ENCODE results near the gene CNDP2. TPM values are rescaled to one million over a fixed set of nuclear protein-coding genes. Genes with fewer than 3 reads are reported as not detected.
A peak's percentile ranks its signal among the peaks of the same experiment; 100 is the strongest.

CNDP2 gene
- total RNA-seq, 1 donor from 2014 or later = 182 TPM

DNA sequence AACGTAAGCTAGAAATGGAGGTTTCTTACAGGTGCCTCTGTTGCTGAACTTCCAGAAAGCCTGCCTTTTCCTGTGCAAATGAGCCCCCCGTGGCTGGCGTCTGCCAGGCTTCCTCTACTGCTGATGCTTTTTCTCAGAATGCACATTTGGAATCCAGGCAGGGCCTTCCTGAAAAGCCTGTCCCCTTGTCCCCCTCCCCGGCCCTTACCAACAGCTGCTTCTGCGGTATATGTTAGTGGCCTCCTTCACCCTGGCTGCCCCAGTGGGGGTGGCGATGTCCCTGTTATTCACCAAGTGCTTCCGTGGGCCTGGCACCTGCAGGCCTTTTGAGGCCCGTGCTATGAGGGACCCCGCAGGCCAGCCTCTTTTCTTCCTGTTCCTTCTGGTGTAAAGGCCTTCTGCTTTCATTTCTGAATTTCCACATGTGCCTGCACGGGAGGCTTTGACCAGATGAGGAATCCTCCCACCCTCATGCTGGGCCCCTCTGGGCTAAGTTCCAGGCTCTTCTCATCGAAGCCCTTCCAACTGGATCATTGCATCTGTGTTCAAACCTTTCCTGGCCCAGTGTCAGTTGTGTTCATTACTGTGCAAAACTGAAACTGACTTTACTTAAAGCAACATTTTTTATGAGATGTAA is 10.4 kb downstream of the CNDP2 start:
- Mint-ChIP-seq H3K4me3 (ENCODE audit: low read depth) (no peak overlapping the region), H3K27ac (no peak overlapping the region)
- TF ChIP-seq, protein P1, sequence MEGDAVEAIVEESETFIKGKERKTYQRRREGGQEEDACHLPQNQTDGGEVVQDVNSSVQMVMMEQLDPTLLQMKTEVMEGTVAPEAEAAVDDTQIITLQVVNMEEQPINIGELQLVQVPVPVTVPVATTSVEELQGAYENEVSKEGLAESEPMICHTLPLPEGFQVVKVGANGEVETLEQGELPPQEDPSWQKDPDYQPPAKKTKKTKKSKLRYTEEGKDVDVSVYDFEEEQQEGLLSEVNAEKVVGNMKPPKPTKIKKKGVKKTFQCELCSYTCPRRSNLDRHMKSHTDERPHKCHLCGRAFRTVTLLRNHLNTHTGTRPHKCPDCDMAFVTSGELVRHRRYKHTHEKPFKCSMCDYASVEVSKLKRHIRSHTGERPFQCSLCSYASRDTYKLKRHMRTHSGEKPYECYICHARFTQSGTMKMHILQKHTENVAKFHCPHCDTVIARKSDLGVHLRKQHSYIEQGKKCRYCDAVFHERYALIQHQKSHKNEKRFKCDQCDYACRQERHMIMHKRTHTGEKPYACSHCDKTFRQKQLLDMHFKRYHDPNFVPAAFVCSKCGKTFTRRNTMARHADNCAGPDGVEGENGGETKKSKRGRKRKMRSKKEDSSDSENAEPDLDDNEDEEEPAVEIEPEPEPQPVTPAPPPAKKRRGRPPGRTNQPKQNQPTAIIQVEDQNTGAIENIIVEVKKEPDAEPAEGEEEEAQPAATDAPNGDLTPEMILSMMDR (IDR thresholded peaks at IDR 0.05; ENCODE audit: unreplicated experiment) = no peak

DNA sequence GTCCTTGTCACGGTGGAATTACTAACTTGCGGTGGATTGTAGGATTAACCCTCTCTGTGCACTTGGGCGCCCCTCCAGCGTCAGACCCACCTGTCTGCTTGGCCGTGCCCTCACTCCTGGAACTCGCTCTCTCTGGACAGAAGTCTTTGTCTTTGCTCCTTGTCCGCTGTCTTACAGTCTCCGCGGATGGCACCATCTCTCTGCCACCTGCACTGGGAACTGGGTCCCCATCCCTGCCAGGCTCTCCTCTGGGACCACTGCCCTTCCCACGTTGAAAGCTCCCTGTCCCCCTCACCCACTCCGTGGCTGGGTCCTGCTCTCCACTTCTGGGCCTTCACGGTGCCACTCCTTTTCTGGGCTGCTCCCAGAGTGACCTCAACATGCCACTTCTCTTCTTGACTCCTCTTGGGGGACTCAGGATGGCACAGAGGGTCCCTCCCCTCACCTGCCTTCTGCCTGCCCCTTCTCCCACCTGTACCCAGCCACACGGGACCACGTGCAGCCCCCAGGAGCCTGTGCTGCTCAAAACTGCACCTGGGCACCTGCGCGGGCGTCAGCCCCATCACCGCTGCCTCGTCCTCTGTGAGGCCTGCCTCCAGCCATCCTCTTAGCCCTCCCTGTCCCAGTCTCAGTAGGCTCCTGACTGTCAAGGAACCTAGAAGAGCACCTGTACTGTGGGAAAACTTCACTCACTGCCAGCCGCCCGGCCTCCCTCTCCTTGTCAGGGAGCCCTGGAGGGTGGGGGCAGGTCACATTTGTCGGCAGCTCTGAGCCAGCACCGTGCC is 11.1 kb downstream of the CNDP2 start:
- H3K4me3 Mint-ChIP-seq (ENCODE audit: low read depth) = no peak overlapping the region
- no peaks in the 10 kb centered on the region for H3K9me3 Mint-ChIP-seq (ENCODE audit: low read depth)
- H3K36me3 Mint-ChIP-seq (ENCODE audit: insufficient read depth) = peaks cover 40% of the 10 kb centered on the region
- TF ChIP-seq, protein P1 (IDR thresholded peaks at IDR 0.05; ENCODE audit: unreplicated experiment) = no peak
- H3K4me1 Mint-ChIP-seq (ENCODE audit: low read depth) = peaks cover 21% of the 10 kb centered on the region
- DNase-seq (ENCODE audit: low spot score, unreplicated experiment) = no peak
- H3K27ac Mint-ChIP-seq = peak overlapping the region; percentile 63
- no peaks in the 10 kb centered on the region for H3K27me3 Mint-ChIP-seq

More for the DNA sequence above, 10.4 kb downstream of the CNDP2 start:
- H3K36me3 Mint-ChIP-seq (ENCODE audit: insufficient read depth) = peaks cover 41% of the 10 kb centered on the region
- DNase-seq (ENCODE audit: low spot score, unreplicated experiment) = no peak
- H3K9me3 Mint-ChIP-seq (ENCODE audit: low read depth) = no peaks in the 10 kb centered on the region
- H3K4me1 Mint-ChIP-seq (ENCODE audit: low read depth) = peaks cover 20% of the 10 kb centered on the region
- no peaks in the 10 kb centered on the region for H3K27me3 Mint-ChIP-seq

DNA sequence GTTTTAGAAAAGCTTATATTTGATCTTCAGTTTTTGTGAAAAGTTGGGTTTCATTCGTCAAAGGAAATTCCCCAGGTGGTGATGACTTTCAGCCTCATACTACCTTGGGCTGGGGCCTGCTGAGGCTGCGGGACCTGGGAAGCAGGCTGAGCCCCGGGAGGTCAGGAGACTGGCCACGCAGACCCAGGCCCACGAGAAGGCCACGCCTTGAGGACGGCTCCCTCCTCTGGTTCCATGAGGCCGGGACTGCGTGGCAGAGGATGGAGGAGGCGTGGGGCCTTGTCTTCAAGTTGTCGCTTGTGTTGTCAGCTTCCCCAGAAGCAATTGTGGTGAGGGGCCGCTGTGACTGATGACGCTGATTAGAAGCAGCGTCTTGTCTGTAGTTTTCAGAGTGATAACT is 11.8 kb downstream of the CNDP2 start:
- Mint-ChIP-seq H3K4me3 (ENCODE audit: low read depth) (no peak overlapping the region), H3K9me3 (ENCODE audit: low read depth) (no peaks in the 10 kb centered on the region), H3K36me3 (ENCODE audit: insufficient read depth) (peaks cover 44% of the 10 kb centered on the region), H3K27ac (no peak overlapping the region), H3K4me1 (ENCODE audit: low read depth) (peaks cover 22% of the 10 kb centered on the region), H3K27me3 (no peaks in the 10 kb centered on the region)
- TF ChIP-seq, protein P1 (IDR thresholded peaks at IDR 0.05; ENCODE audit: unreplicated experiment) = no peak
- DNase-seq (ENCODE audit: low spot score, unreplicated experiment) = no peak

DNA sequence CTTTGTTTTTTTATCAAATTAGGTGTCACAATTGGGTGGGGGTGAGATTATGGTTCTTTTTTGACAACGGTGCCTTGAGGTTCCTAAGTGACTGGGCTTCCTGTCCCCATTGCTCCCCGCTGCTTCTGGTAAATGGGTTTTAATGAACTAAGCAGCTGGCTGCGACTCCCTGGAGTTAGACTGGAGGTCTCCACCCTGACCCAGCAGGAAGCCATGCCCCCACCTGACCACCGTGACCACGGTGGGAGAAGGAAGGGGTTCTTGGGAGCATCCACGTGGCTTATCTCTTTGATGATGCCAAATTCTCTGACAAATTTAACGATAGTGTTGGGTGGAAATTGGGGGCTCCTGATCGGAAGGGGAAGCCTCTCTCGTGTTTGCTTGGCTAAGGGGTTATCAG is 12.2 kb downstream of the CNDP2 start:
- Mint-ChIP-seq H3K36me3 (ENCODE audit: insufficient read depth) (peaks cover 41% of the 10 kb centered on the region), H3K4me1 (ENCODE audit: low read depth) (peaks cover 22% of the 10 kb centered on the region), H3K9me3 (ENCODE audit: low read depth) (no peaks in the 10 kb centered on the region), H3K27me3 (no peaks in the 10 kb centered on the region), H3K4me3 (ENCODE audit: low read depth) (no peak overlapping the region), H3K27ac (no peak overlapping the region)
- DNase-seq (ENCODE audit: low spot score, unreplicated experiment) = no peak
- TF ChIP-seq, protein P1 (IDR thresholded peaks at IDR 0.05; ENCODE audit: unreplicated experiment) = no peak

DNA sequence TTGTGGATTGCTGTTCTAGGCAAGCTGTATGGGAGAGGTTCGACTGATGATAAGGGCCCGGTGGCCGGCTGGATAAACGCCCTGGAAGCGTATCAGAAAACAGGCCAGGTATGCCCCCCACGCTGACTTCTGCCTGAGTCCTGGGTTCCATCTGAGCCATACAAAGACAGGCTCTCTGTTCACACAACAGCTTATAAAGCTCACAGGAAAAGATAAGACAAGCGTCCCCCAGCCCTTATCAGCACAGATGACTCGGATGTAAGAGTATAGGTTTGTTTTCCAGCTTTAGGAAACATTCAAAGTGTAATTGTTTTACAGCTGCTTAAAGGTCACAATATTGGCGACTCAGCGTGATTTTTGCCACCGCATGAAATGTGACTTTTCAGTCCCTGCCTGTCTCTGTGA is 12.7 kb downstream of the CNDP2 start:
- Mint-ChIP-seq H3K27ac (peak overlapping the region; percentile 33), H3K27me3 (no peaks in the 10 kb centered on the region)

More for the DNA sequence above, 12.7 kb downstream of the CNDP2 start:
- Mint-ChIP-seq H3K4me3 (ENCODE audit: low read depth) (no peak overlapping the region), H3K9me3 (ENCODE audit: low read depth) (no peaks in the 10 kb centered on the region), H3K4me1 (ENCODE audit: low read depth) (peaks cover 22% of the 10 kb centered on the region), H3K36me3 (ENCODE audit: insufficient read depth) (peaks cover 42% of the 10 kb centered on the region)
- TF ChIP-seq, protein P1 (IDR thresholded peaks at IDR 0.05; ENCODE audit: unreplicated experiment) = no peak
- no peak for DNase-seq (ENCODE audit: low spot score, unreplicated experiment)

All from progenitor cell of endocrine pancreas (in vitro differentiated cells).